Left ventricle myocardium inferior (tissue), 1 donor: ENCODE results near the gene MRPS2. TPM values are rescaled to one million over a fixed set of nuclear protein-coding genes. Genes with fewer than 3 reads are reported as not detected.

Experiments
- DNase-seq: peaks from one replicate; pipeline ENCODE4 v3.0.0-alpha.2; 2020
- H3K27ac ChIP-seq: fragments of 200-600 bp; replicated peaks from 2 replicates; pipeline ENCODE4 v1.8.0; 2021
- H3K27me3 ChIP-seq: fragments of 200-600 bp; 2 replicates; pipeline ENCODE4 v1.8.0; 2021; ENCODE audit warnings: low read depth
- H3K36me3 ChIP-seq: fragments of 200-600 bp; 2 replicates; pipeline ENCODE4 v1.8.0; 2021
- H3K4me1 ChIP-seq: fragments of 200-600 bp; 2 replicates; pipeline ENCODE4 v1.8.0; 2021
- H3K4me3 ChIP-seq: fragments of 200-600 bp; 2 replicates; pipeline ENCODE4 v1.8.0; 2021; ENCODE audit warnings: mild to moderate bottlenecking, moderate library complexity
- H3K9me3 ChIP-seq: fragments of 200-600 bp; replicated peaks from 2 replicates; pipeline ENCODE4 v1.8.0; 2021
- intact Hi-C: fragments of 100-400 bp; cut with micrococcal nuclease; formaldehyde crosslinking; loops from one replicate; pipeline ENCODE4 v1.11.0; 2022
- total RNA-seq: library from RNA; stranded (reverse); fragmentation: NEBNext Ultra II Directional; extraction: Animal tissue kit (Norgen Biotek cat#: 25700); gene quantifications from one replicate; pipeline ENCODE4 v1.2.1, GENCODE V29; 2021
- TF ChIP-seq, protein P1 (sequence below): fragments of 200-600 bp; IDR thresholded peaks from 2 replicates; pipeline ENCODE4 v1.8.0; 2021; ENCODE audit warnings: antibody characterized with exemption, mild to moderate bottlenecking, borderline replicate concordance
- donor health status: DM: no; HTN: yes; CAD: no; lungs with severe emphysema.

The MRPS2 gene
- total RNA-seq, 1 donor from 2014 or later = 42.6 TPM

DNA sequence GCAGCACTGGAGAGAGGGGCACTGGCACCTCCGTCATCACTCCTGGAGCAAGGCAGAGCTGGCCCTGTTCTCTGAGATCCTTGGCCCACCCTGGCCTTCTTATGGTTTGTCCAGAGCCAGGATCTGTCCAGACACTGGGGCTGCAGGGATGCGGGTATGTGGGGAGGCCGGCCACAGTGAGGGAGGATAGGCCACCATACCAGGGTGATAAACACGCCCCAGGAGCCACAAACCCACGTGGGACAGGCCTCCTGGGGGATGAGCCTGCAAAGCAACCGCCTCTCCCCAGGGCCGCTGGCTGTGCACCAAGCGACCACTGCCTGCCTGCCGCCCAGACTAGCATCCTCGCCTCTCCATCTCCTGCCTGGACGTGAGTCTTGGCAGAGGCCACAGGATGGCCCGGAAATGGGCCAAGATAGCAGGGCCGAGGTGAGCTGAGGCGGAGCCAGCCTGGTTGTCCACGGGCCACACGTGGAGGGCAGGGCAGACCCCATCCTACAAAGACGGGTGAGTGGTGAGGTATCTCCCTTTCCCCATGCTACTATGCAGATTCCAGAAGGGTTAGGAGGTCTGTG is 49.9 kb downstream of the MRPS2 start:
- DNase-seq = no peak
- no peaks in the 10 kb centered on the region for H3K36me3 ChIP-seq
- H3K27me3 ChIP-seq = peaks cover 19% of the 10 kb centered on the region
- H3K9me3 ChIP-seq = peaks cover 5% of the 10 kb centered on the region
- intact Hi-C loops = no loop called here
- H3K4me1 ChIP-seq = no peaks in the 10 kb centered on the region
- H3K4me3 ChIP-seq = no peak overlapping the region
- TF ChIP-seq, protein P1, sequence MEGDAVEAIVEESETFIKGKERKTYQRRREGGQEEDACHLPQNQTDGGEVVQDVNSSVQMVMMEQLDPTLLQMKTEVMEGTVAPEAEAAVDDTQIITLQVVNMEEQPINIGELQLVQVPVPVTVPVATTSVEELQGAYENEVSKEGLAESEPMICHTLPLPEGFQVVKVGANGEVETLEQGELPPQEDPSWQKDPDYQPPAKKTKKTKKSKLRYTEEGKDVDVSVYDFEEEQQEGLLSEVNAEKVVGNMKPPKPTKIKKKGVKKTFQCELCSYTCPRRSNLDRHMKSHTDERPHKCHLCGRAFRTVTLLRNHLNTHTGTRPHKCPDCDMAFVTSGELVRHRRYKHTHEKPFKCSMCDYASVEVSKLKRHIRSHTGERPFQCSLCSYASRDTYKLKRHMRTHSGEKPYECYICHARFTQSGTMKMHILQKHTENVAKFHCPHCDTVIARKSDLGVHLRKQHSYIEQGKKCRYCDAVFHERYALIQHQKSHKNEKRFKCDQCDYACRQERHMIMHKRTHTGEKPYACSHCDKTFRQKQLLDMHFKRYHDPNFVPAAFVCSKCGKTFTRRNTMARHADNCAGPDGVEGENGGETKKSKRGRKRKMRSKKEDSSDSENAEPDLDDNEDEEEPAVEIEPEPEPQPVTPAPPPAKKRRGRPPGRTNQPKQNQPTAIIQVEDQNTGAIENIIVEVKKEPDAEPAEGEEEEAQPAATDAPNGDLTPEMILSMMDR = no peak
- H3K27ac ChIP-seq = no peak overlapping the region

DNA sequence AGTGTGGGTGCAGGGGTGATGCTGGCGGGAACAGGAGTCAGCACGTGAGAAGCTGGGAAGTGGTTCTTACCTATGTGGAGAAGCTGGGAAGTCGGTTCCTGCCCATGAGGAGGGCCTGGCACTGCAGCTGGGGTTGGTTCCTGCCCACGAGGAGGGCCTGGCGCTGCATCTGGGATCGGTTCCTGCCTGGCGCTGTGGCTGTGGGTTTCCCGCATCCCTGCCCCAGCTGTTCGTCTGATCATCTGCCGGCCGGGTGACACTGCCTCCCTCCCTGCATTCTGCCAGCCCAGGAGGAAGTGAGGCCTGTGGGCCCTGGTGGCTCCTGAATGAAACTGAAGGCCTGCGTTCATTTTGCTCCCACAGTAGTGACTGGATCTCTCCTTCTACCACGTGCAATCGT is 50.5 kb downstream of the MRPS2 start:
- Histone ChIP-seq H3K36me3 (no peaks in the 10 kb centered on the region), H3K27me3 (peaks cover 19% of the 10 kb centered on the region), H3K9me3 (peaks cover 5% of the 10 kb centered on the region), H3K27ac (no peak overlapping the region), H3K4me1 (no peaks in the 10 kb centered on the region), H3K4me3 (no peak overlapping the region)
- TF ChIP-seq, protein P1 = no peak
- intact Hi-C loops = no loop called here
- no peak for DNase-seq

DNA sequence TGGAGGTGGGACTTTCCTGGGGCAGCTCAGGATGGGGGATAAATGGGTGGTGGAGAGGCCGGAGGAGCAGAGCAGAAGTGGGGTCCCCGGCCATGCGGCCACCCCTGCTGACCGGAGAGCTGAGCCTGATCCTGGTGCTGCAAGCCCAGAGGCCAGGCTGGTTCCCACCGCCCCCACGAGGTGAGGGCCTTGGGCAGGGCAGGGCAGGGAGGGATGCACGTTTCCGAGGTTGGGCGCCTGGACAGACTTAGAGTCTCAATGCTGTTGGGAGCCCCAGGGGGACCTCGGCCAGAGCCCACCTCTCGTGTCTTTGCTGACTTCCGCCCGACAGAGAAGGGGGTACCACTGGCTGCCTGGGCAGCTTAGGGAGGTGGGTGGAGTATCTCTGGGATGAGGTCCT is 51.0 kb downstream of the MRPS2 start:
- TF ChIP-seq, protein P1 = no peak
- intact Hi-C loops = no loop called here
- Histone ChIP-seq H3K9me3 (peaks cover 5% of the 10 kb centered on the region), H3K4me3 (no peak overlapping the region), H3K27me3 (peaks cover 19% of the 10 kb centered on the region), H3K36me3 (no peaks in the 10 kb centered on the region), H3K27ac (no peak overlapping the region), H3K4me1 (no peaks in the 10 kb centered on the region)
- DNase-seq = no peak

DNA sequence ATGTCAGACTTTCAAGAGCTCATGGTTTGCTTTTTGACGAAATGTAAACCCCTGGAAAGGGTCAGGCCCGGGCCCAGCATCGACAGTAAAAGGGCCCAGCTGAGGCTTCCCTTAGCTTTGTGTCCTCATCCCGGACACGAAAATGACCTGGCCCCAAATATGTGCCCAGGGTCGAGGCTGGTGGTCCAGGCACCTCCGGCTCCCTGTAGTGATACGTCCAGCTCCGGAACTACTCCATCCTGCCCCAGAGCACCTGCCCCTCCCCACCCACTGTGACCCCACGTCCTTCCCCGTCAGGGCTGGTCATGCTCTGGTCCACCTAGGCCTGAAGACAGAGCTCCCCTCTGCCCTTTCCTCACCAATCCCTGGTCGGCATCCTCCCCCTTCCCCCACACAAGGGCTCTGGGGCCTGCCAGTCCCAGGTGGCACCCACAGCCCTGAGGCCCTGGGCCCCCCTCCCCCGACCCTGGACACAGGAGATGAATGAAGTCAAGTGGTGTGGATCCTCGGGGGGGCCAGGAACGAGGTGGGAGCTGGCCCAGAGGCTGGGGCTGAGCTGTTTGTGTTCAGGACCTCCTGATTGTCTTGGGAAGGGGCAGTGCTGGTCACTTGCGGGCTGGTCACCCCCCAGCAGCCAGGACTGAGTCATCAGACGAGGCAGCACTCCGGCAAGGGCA is 51.7 kb downstream of the MRPS2 start:
- TF ChIP-seq, protein P1 = no peak
- H3K27ac ChIP-seq = no peak overlapping the region
- DNase-seq = no peak
- peaks cover 18% of the 10 kb centered on the region for H3K27me3 ChIP-seq
- intact Hi-C loops = no loop called here
- no peak overlapping the region for H3K4me3 ChIP-seq
- H3K4me1 ChIP-seq = no peaks in the 10 kb centered on the region
- peaks cover 5% of the 10 kb centered on the region for H3K9me3 ChIP-seq
- H3K36me3 ChIP-seq = no peaks in the 10 kb centered on the region

DNA sequence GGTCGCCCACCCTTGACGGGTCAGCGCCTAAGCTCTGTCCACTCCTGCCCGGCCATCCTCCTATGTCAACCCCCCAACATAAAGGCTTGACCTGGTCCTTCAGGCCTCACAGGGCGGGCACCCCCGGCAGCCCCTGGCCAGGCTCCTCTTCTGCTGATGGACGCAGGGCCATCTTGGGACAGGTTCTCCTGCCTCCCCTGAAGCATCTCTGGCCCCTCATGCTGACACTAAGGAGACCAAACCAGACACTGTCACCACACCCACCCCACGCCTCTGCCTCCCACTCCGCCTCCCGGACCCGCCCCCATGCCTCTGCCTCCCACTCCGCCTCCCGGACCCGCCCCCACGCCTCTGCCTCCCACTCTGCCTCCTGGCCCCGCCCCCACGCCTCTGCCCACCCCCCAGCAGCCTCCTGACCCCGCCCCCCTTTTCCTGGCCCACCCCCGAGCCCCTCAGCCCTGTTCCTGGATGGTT is 52.3 kb downstream of the MRPS2 start:
- H3K9me3 ChIP-seq = peaks cover 5% of the 10 kb centered on the region
- H3K4me1 ChIP-seq = no peaks in the 10 kb centered on the region
- peaks cover 12% of the 10 kb centered on the region for H3K27me3 ChIP-seq
- DNase-seq = no peak
- intact Hi-C loops = no loop called here
- H3K27ac ChIP-seq = no peak overlapping the region
- TF ChIP-seq, protein P1 = no peak
- no peak overlapping the region for H3K4me3 ChIP-seq
- no peaks in the 10 kb centered on the region for H3K36me3 ChIP-seq

Other genes with a start within 250 kb of the MRPS2 start
- gene PPP1R26, start 20.9 kb upstream of the MRPS2 start, total RNA-seq = 20.9 TPM
- not detected for gene LCN1, start 20.8 kb downstream of the MRPS2 start, total RNA-seq
- not detected for gene OBP2A, start 45.4 kb downstream of the MRPS2 start, total RNA-seq
- gene PAEP, start 61.1 kb downstream of the MRPS2 start, total RNA-seq = not detected
- not detected for gene GLT6D1, start 138.9 kb downstream of the MRPS2 start, total RNA-seq
- not detected for gene LCN9, start 162.6 kb downstream of the MRPS2 start, total RNA-seq
- not detected for gene SOHLH1, start 198.8 kb downstream of the MRPS2 start, total RNA-seq
- gene KCNT1, start 201.5 kb downstream of the MRPS2 start, total RNA-seq = 3.3 TPM